ENCODE results near the gene GAB2. TPM values are rescaled to one million over a fixed set of nuclear protein-coding genes. Genes with fewer than 3 reads are reported as not detected.

Gene GAB2
- polyA plus RNA-seq, 2 of the 4 experiments (the other 2 are of a cell fraction), result 2.8 to 4.7 TPM

- ChIA-PET CTCF (interaction anchor here (1.0 to 5.9 kb wide), 6 partner anchors 9 to 295 kb away, joined by 3 to 63 read pairs (median 4); no protein-coding TSS in a partner anchor), POLR2A (interaction anchor here (3.1 kb wide), 1 partner anchor 279 kb away, joined by 8 read pairs; the partner anchor contains the start of gene ALG8)
- WGBS (ENCODE audit: missing lambda C conversion rate), result 60% methylated on average over 11 of the region's 11 CpGs
- TF ChIP-seq NPAS2 (CRISPR knock-in tag; IDR thresholded peaks at IDR 0.05; ENCODE audit: borderline replicate concordance) (no peak), RNF2 (IDR thresholded peaks at IDR 0.05; ENCODE audit: borderline replicate concordance, low read depth) (0 out of 2 replicates have a peak, but pooled peaks have one; percentile 16), HOXA7 (CRISPR knock-in tag; IDR thresholded peaks at IDR 0.05) (no peak), MYC (IDR thresholded peaks at IDR 0.05; ENCODE audit: borderline replicate concordance, low read length) (no peak), SMC3 (IDR thresholded peaks at IDR 0.05) (no peak), EP300 (IDR thresholded peaks at IDR 0.05) (no peak), SREBF2 (IDR thresholded peaks at IDR 0.05) (no peak)
- no peak for ATAC-seq
- Histone ChIP-seq H3K27ac (peak overlapping the region in 1 of 2 experiments; percentile 95; a peak in 3 of 6 replicates), H3K4me2 (peak overlapping the region; percentile 82), H3K9me3 (no peaks in the 10 kb centered on the region), H3K4me1 (peaks cover 32% of the 10 kb centered on the region), H3K4me3 (peak overlapping the region; percentile 86; the same call in 2 of the 3 replicates)
- no peak for FAIRE-seq
- no peak for DNase-seq (ENCODE audit: low read depth in 1 of 2, low spot score in 1 of 2)
Observed at GRCh38 chr11:78418584-78419211, 1.1 kb upstream of the GAB2 start.

DNA sequence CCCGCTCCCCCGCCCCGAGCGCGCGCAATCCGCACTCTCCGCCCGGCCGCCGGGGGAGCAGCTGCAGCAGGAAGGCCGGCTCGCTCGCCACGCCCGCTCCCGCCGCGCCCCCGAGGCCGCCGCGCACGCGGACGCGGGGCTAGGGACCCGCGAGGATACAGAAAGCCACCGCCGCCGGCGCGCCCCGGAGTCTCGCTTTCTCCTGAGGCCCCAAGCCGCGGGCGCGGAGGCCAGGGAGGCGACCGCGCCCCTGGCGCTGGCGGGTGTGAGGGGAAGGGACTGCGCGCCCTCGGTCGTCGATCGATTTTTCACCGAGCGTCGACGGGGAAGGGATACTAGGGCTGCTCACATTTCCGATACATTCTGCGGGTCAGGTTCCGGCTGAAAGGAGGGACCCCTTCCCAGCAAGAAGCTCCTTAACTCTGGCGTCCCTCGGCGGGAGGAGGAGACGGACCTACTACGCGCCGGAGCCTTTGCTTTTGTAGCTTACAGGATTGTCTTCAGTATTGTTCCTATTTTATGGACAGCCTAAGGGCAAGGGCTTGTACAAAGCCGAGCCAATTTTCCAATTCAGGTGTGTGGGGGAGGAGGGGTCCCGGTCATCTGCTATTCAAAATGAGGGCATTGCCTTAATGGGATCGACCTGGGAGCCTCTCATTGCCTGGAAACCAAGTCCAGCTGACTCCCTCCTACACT, 416 bp upstream of the GAB2 start:
- ChIA-PET POLR2A (interaction anchor here (1.1 to 3.1 kb wide), 2 partner anchors 232 to 279 kb away, joined by 4 to 8 read pairs; partner anchors contain the start of gene ALG8), CTCF (interaction anchor here (1.0 to 5.9 kb wide), 9 partner anchors 10 to 295 kb away, joined by 3 to 63 read pairs (median 3); partner anchors contain the start of gene NARS2)
- no peaks in the 10 kb centered on the region for H3K9me3 ChIP-seq
- DNase-seq (ENCODE audit: low read depth in 1 of 2, low spot score in 1 of 2), result peak; percentile 64 to 73
- 7% methylated on average over 25 of the region's 68 CpGs for WGBS (ENCODE audit: missing lambda C conversion rate)
- peak overlapping the region; percentile 82 for H3K4me2 ChIP-seq
- H3K4me3 ChIP-seq, result peak overlapping the region; percentile 86
- H3K4me1 ChIP-seq, result peaks cover 32% of the 10 kb centered on the region
- H3K27ac ChIP-seq, result peak overlapping the region; percentile 79 to 95
- no peak for FAIRE-seq
- TF ChIP-seq HOXA7 (CRISPR knock-in tag; IDR thresholded peaks at IDR 0.05), result no peak
- TF ChIP-seq MYC (IDR thresholded peaks at IDR 0.05; ENCODE audit: borderline replicate concordance, low read length), result no peak
- peak; percentile 73; the same call in 1 of the 2 replicates for TF ChIP-seq EHF (CRISPR knock-in tag; IDR thresholded peaks at IDR 0.05)
- TF ChIP-seq RCOR1 (IDR thresholded peaks at IDR 0.05; ENCODE audit: low read depth, low read length), result no peak
- TF ChIP-seq HDAC2 (IDR thresholded peaks at IDR 0.05), result no peak
- TF ChIP-seq RNF2 (IDR thresholded peaks at IDR 0.05; ENCODE audit: borderline replicate concordance, low read depth), result peak; percentile 38; the same call in 1 of the 2 replicates
- no peak for TF ChIP-seq ZFP36 (IDR thresholded peaks at IDR 0.05; ENCODE audit: borderline replicate concordance, partially characterized antibody)
- TF ChIP-seq, protein P1, sequence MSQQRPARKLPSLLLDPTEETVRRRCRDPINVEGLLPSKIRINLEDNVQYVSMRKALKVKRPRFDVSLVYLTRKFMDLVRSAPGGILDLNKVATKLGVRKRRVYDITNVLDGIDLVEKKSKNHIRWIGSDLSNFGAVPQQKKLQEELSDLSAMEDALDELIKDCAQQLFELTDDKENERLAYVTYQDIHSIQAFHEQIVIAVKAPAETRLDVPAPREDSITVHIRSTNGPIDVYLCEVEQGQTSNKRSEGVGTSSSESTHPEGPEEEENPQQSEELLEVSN (IDR thresholded peaks at IDR 0.05; ENCODE audit: borderline replicate concordance, low read depth), result peak; percentile 86
- TF ChIP-seq, protein P2, sequence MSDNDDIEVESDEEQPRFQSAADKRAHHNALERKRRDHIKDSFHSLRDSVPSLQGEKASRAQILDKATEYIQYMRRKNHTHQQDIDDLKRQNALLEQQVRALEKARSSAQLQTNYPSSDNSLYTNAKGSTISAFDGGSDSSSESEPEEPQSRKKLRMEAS (IDR thresholded peaks at IDR 0.05), result peak; percentile 82
- TF ChIP-seq RFX5 (IDR thresholded peaks at IDR 0.05), result no peak
- 0 out of 2 replicates have a peak, but pooled peaks have one; percentile 62 for TF ChIP-seq HOXB13 (CRISPR knock-in tag; IDR thresholded peaks at IDR 0.05; ENCODE audit: low read depth)
- peak; percentile 31; the same call in 1 of the 2 replicates for TF ChIP-seq TFCP2L1 (CRISPR knock-in tag; IDR thresholded peaks at IDR 0.05)
- TF ChIP-seq POLR2A (IDR thresholded peaks at IDR 0.05; ENCODE audit: low read length), result 0 out of 2 replicates have a peak, but pooled peaks have one; percentile 18
- peak; percentile 82; the same call in 1 of the 2 replicates for TF ChIP-seq ATOH8 (CRISPR knock-in tag; IDR thresholded peaks at IDR 0.05; ENCODE audit: low read depth)
- TF ChIP-seq, protein P3, sequence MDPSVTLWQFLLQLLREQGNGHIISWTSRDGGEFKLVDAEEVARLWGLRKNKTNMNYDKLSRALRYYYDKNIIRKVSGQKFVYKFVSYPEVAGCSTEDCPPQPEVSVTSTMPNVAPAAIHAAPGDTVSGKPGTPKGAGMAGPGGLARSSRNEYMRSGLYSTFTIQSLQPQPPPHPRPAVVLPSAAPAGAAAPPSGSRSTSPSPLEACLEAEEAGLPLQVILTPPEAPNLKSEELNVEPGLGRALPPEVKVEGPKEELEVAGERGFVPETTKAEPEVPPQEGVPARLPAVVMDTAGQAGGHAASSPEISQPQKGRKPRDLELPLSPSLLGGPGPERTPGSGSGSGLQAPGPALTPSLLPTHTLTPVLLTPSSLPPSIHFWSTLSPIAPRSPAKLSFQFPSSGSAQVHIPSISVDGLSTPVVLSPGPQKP (IDR thresholded peaks at IDR 0.05; ENCODE audit: low read depth, low read length), result no peak
- TF ChIP-seq, protein P4, sequence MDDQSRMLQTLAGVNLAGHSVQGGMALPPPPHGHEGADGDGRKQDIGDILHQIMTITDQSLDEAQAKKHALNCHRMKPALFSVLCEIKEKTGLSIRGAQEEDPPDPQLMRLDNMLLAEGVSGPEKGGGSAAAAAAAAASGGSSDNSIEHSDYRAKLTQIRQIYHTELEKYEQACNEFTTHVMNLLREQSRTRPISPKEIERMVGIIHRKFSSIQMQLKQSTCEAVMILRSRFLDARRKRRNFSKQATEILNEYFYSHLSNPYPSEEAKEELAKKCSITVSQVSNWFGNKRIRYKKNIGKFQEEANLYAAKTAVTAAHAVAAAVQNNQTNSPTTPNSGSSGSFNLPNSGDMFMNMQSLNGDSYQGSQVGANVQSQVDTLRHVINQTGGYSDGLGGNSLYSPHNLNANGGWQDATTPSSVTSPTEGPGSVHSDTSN (IDR thresholded peaks at IDR 0.05), result no peak
- TF ChIP-seq PHF8 (IDR thresholded peaks at IDR 0.05; ENCODE audit: borderline replicate concordance, low read depth), result peak; percentile 82; the same call in 1 of the 2 replicates
- no peak for TF ChIP-seq HEYL (CRISPR knock-in tag; IDR thresholded peaks at IDR 0.05)
- peak; percentile 84 for TF ChIP-seq HOXB5 (CRISPR knock-in tag; IDR thresholded peaks at IDR 0.05)
- TF ChIP-seq RARB (CRISPR knock-in tag; IDR thresholded peaks at IDR 0.05), result no peak
- peak; percentile 43 to 56 for ATAC-seq
